ENCODE results near the gene COMMD1.

- TF ChIP-seq EZH2 (IDR thresholded peaks at IDR 0.05; ENCODE audit: low read length, unreplicated experiment), result no peak
- TF ChIP-seq CTCF (conservative IDR thresholded peaks at IDR 0.05; ENCODE audit: low read depth, low read length), result no peak
Observed at GRCh38 chr2:61905372-61906185, at the start of gene COMMD1.

Measured in PC-3 (cell line).